HG03060 (cell line): ENCODE data around the gene NUP155.
"Not testable (repeated sequence)": the region's sequence is repeated elsewhere in the genome, so short reads cannot be mapped to it uniquely, and the experiment has no call there.

ENCODE experiments used
- ATAC-seq: cut with Tn5 transposase; IDR thresholded peaks from one replicate; pipeline ENCODE4 v1.9.1; 2021; ENCODE audit warnings: low read depth, moderate number of reproducible peaks; ENCODE audit not compliant: unreplicated experiment

NUP155 gene

GRCh38 chr5:37370864-37371726 lies at the start of gene NUP155:
Gene NUP155 (minus strand): TSS chr5:37371106. CDS start chr5:37370977, 129 bp downstream.
- peak; percentile 88 for ATAC-seq

GRCh38 chr5:37417347-37417746 lies 46.4 kb upstream of the NUP155 start:
- ATAC-seq: no peak

GRCh38 chr5:37415456-37415855 lies 44.5 kb upstream of the NUP155 start:
- ATAC-seq: not testable (repeated sequence)

GRCh38 chr5:37412515-37412914 lies 41.6 kb upstream of the NUP155 start:
- ATAC-seq: no peak

GRCh38 chr5:37400501-37400900 lies 29.6 kb upstream of the NUP155 start:
- ATAC-seq: no peak

GRCh38 chr5:37396352-37396751 lies 25.4 kb upstream of the NUP155 start:
- no peak for ATAC-seq

- ATAC-seq: no peak
Measured at GRCh38 chr5:37391591-37391990, 20.7 kb upstream of the NUP155 start.

- ATAC-seq: peak; percentile 94
Measured at GRCh38 chr5:37379100-37379628, 8.3 kb upstream of the NUP155 start, which contains the start of gene WDR70. Gene WDR70 (plus strand): TSS chr5:37379318. CDS start chr5:37379368, 50 bp downstream.

GRCh38 chr5:37378066-37378465 lies 7.2 kb upstream of the NUP155 start:
- ATAC-seq: not testable (repeated sequence)

GRCh38 chr5:37375091-37375490 lies 4.2 kb upstream of the NUP155 start:
- no peak for ATAC-seq

- no peak for ATAC-seq
Measured at GRCh38 chr5:37370550-37370863, 399 bp downstream of the NUP155 start.

- ATAC-seq: no peak
Measured at GRCh38 chr5:37355161-37355560, 15.7 kb downstream of the NUP155 start.

GRCh38 chr5:37342741-37343140 lies 28.2 kb downstream of the NUP155 start:
- not testable (repeated sequence) for ATAC-seq

- not testable (repeated sequence) for ATAC-seq
Measured at GRCh38 chr5:37334754-37335153, 36.2 kb downstream of the NUP155 start.

GRCh38 chr5:37326536-37326935 lies 44.4 kb downstream of the NUP155 start:
- no peak for ATAC-seq

- ATAC-seq: no peak
Measured at GRCh38 chr5:37323607-37324006, 47.3 kb downstream of the NUP155 start.

GRCh38 chr5:37319037-37319782 lies 51.7 kb downstream of the NUP155 start:
- no peak for ATAC-seq

GRCh38 chr5:37316027-37316426 lies 54.9 kb downstream of the NUP155 start:
- ATAC-seq: no peak

- ATAC-seq: no peak
Measured at GRCh38 chr5:37310360-37310759, 60.5 kb downstream of the NUP155 start.

GRCh38 chr5:37308793-37309192 lies 62.1 kb downstream of the NUP155 start:
- ATAC-seq: no peak

- no peak for ATAC-seq
Measured at GRCh38 chr5:37304888-37305287, 66.0 kb downstream of the NUP155 start.
